ENCODE measurements around the gene RAP1GDS1. TPM values are rescaled to one million over a fixed set of nuclear protein-coding genes. Genes with fewer than 3 reads are reported as not detected.

Gene RAP1GDS1
- total RNA-seq, 2 donors from 2014 or later = 32.7 to 36.2 TPM

- ATAC-seq (no peak), DNase-seq (no peak)
- intact Hi-C loops (cut with DNase I, micrococcal nuclease) = no loop called here
Measured at GRCh38 chr4:98493296-98493695, 232.1 kb downstream of the RAP1GDS1 start.

Other genes with a start within 250 kb of the RAP1GDS1 start
- under 1 TPM in 1 of 2 donors, not detected in 1; 0.25 TPM for gene STPG2, start 117.9 kb upstream of the RAP1GDS1 start, total RNA-seq